Measurements from ENCODE around the gene DYNC1I1.

- TF ChIP-seq CTCF (conservative IDR thresholded peaks at IDR 0.05) (no peak), ZFX (IDR thresholded peaks at IDR 0.05) (no peak)
These were observed 302.5 kb downstream of the DYNC1I1 start for GRCh38 chr7:96074871-96075270.
